GM12865 (cell line): ENCODE measurements around the gene GSK3A.

Experiments used
- DNase-seq: peaks from one replicate; pipeline ENCODE4 v3.0.0; 2010; ENCODE audit warnings: low read depth
- H3K4me3 ChIP-seq: 2 replicates; pipeline ENCODE4 v1.5.1; 2011; ENCODE audit warnings: mild to moderate bottlenecking, low read depth, low read length, control low read depth
- CTCF ChIP-seq: IDR thresholded peaks from 2 replicates; pipeline ENCODE4 v1.5.1; 2011; ENCODE audit warnings: low read length, control low read depth, low read depth, inconsistent platforms; ENCODE audit not compliant: insufficient read depth; ENCODE audit errors: missing control alignments

The GSK3A gene

GRCh38 chr19:42235181-42235580 lies 7.2 kb downstream of the GSK3A start:
- DNase-seq, result no peak
- no peak for TF ChIP-seq CTCF
- no peak overlapping the region for H3K4me3 ChIP-seq

- H3K4me3 ChIP-seq, result no peak overlapping the region
- no peak for TF ChIP-seq CTCF
- no peak for DNase-seq
Measured at GRCh38 chr19:42234364-42234763, 8.0 kb downstream of the GSK3A start.

DNA sequence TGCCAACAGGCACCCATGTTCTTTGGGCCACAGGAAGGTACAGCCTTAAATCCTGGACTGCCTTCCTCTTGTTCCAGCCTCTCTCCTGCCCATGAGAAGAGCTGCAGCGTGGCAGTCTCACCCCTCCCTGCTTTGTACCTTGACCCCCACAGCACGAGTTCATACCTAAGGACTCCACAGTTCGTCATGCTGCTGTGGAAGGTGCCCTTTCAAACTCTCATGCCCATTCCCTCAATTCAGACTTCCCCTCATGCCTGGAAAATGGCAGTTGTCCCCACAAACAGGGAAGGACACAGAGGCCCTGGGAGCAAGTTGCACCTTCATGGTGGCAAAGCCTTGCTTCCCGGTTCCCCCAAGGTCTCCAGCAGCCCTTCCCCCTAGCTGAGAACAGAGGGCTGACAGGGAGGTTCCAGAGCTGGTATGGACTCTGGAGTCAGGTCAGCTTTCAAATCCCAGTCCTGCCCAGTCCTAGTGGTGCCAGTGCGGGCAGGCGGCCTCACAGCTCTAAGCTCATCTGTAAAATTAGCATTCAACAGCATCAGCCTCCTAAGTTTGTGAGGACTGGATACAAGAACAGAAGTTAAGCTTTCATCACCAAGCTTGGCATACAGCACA lies 8.6 kb downstream of the GSK3A start:
- TF ChIP-seq CTCF, result no peak
- H3K4me3 ChIP-seq, result no peak overlapping the region

DNA sequence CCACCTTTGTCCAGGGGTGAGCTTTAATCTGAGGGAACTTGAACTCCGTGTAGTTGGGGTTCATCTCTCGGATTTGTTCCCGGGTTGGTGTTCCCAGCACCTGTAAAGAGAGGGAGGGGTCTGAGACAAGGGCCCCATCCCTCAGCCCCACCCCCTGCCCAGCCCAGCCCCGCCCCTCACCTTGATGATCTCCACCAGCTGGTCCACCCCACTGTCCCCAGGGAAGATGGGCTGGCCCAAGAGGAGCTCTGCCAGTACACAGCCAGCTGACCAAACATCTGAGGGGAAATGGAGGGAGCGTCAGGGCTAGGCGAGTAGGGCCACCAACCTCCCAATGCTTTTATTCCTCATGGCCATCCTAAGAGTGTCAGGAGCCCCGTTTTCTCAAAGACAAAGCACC lies 9.3 kb downstream of the GSK3A start:
- H3K4me3 ChIP-seq, result no peak overlapping the region
- DNase-seq, result no peak
- no peak for TF ChIP-seq CTCF

More for the DNA sequence above, 8.6 kb downstream of the GSK3A start:
- no peak for DNase-seq

- no peak overlapping the region for H3K4me3 ChIP-seq
Measured at GRCh38 chr19:42232435-42232834, 10.0 kb downstream of the GSK3A start.

GRCh38 chr19:42230571-42230970 lies 11.8 kb downstream of the GSK3A start:
- DNase-seq, result no peak
- H3K4me3 ChIP-seq, result no peak overlapping the region

More at GRCh38 chr19:42232435-42232834, 10.0 kb downstream of the GSK3A start:
- no peak for DNase-seq
- TF ChIP-seq CTCF, result no peak

More at GRCh38 chr19:42230571-42230970, 11.8 kb downstream of the GSK3A start:
- TF ChIP-seq CTCF, result no peak
